HepG2 (cell line): ENCODE measurements around the gene BOLA3. TPM values are rescaled to one million over a fixed set of nuclear protein-coding genes. Genes with fewer than 3 reads are reported as not detected.

Experiments
- ATAC-seq: fragments of 200-7000 bp; cut with Tn5 transposase; 3 replicates; pipeline ENCODE4 v1.9.1; 2020; ENCODE audit warnings: mild to moderate bottlenecking, moderate library complexity
- BruUV-seq: library from RNA; stranded (reverse); fragments of 400-500 nt; replicated peaks from 2 replicates; lab custom pipeline; 2021; lab: Mats Ljungman, UMichigan
- CTCF ChIA-PET: fragments of 300-600 bp; formaldehyde crosslinking; extraction: SDS; loops from one replicate; lab custom pipeline; 2021; ENCODE audit warnings: low total read pairs, inconsistent platforms, low intra/inter-chr PET ratio; lab: Yijun Ruan, JAX
- POLR2A ChIA-PET: fragments of 350-600 bp; sonication (Branson Sonifier 250); formaldehyde crosslinking; loops from one replicate; lab custom pipeline; 2020; ENCODE audit warnings: antibody characterized with exemption, inconsistent platforms; lab: Yijun Ruan, JAX
- DNase-seq: peaks from one replicate; pipeline ENCODE4 v3.0.0-alpha.2; 2015; ENCODE audit warnings: low spot score
- FAIRE-seq: peaks from 3 replicates; lab custom pipeline; 2011; peaks lifted over from hg19 to GRCh38; lab: Jason Lieb, UNC
- H2AFZ ChIP-seq: one replicate; pipeline ENCODE4 v1.6.1; 2011; ENCODE audit warnings: low read length, inconsistent platforms
- H3K27ac ChIP-seq: fragments of 300-600 bp; 3 replicates; pipeline ENCODE4 v1.8.0; 2011; ENCODE audit warnings: mixed run types, mild to moderate bottlenecking, mixed read lengths, low read length, inconsistent platforms; ENCODE audit not compliant: insufficient read depth; ENCODE audit errors: extremely low read length
- H3K27me3 ChIP-seq, 2 experiments: fragments of 200-600 bp in 1 of 2; 2 replicates in 1 of 2; 3 replicates in 1 of 2; pipeline versions ENCODE4 v1.6.0 to v1.8.0; 2011; ENCODE audit warnings: low read length in 2 of 2, mild to moderate bottlenecking in 2 of 2, moderate library complexity in 2 of 2, inconsistent platforms in 1 of 2; ENCODE audit not compliant: insufficient read depth in 2 of 2, control insufficient read depth in 1 of 2
- H3K36me3 ChIP-seq, 2 experiments: fragments of 200-600 bp in 1 of 2; replicated peaks in 1 of 2; 2 replicates in 1 of 2; 3 replicates in 1 of 2; pipeline versions ENCODE4 v1.5.1 to v1.8.0; 2011; ENCODE audit warnings: low read length in 2 of 2, inconsistent platforms in 1 of 2; ENCODE audit not compliant: insufficient read depth in 2 of 2, control insufficient read depth in 1 of 2
- H3K4me1 ChIP-seq: 2 replicates; pipeline ENCODE4 v1.5.1; 2012; ENCODE audit warnings: low read length, inconsistent platforms; ENCODE audit not compliant: insufficient read depth
- H3K4me2 ChIP-seq: 2 replicates; pipeline ENCODE4 v1.6.0; 2011; ENCODE audit warnings: low read depth, low read length, inconsistent platforms
- H3K4me3 ChIP-seq, 3 experiments: fragments of 200-600 bp in 1 of 3; sonication (generic), shearing (Covaris generic) in 1 of 3; replicated peaks in 1 of 3; 2 replicates each; pipeline ENCODE4 v1.5.1; 2011 to 2016; ENCODE audit warnings: low read length in 3 of 3, inconsistent platforms in 2 of 3, low read depth in 2 of 3, mild to moderate bottlenecking in 2 of 3, control low read depth in 1 of 3, mixed read lengths in 1 of 3; ENCODE audit not compliant: insufficient read depth in 1 of 3
- H3K79me2 ChIP-seq: one replicate; pipeline ENCODE4 v1.6.1; 2011; ENCODE audit warnings: low read length, inconsistent platforms; ENCODE audit not compliant: insufficient read depth
- H3K9ac ChIP-seq: 2 replicates; pipeline ENCODE4 v1.6.0; 2011; ENCODE audit warnings: mild to moderate bottlenecking, low read depth, low read length, inconsistent platforms; ENCODE audit not compliant: insufficient read depth
- H3K9me3 ChIP-seq: 2 replicates; pipeline ENCODE4 v1.5.1; 2012; ENCODE audit warnings: mild to moderate bottlenecking, low read length
- H4K20me1 ChIP-seq: 2 replicates; pipeline ENCODE4 v1.6.0; 2011; ENCODE audit warnings: inconsistent platforms, mild to moderate bottlenecking, low read length, moderate library complexity; ENCODE audit not compliant: insufficient read depth
- RAD51 ChIP-seq: fragments of 450-650 bp; IDR thresholded peaks from 2 replicates; pipeline ENCODE4 v1.6.1; 2016; ENCODE audit warnings: borderline replicate concordance
- TFDP1 ChIP-seq: IDR thresholded peaks from 2 replicates; pipeline ENCODE4 v1.6.1; 2016; ENCODE audit warnings: missing compliant biosample characterization, missing genetic modification reagents, borderline replicate concordance
- whole genome bisulfite sequencing: methylation state at CpG from one replicate; pipeline ENCODE4 v1.1.6; 2017; ENCODE audit warnings: low lambda C conversion rate; 5-methylcytosine and 5-hydroxymethylcytosine counted together
- in situ Hi-C: cut with HindIII; loops from 2 replicates; pipeline ENCODE4 v1.10.0; 2017; ENCODE audit warnings: low pct_unique_long_range_greater_than_20kb; ENCODE audit not compliant: extremely low pct_ligation_motif_present
- intact Hi-C: fragments of 100-400 bp; cut with micrococcal nuclease; formaldehyde crosslinking; loops from one replicate; pipeline ENCODE4 v1.10.0; 2022; ENCODE audit not compliant: unreplicated experiment
- polyA plus RNA-seq, 8 experiments: library from polyadenylated mRNA; depleted of rRNA in 3 of 8; stranded (reverse) in 7 of 8; unstranded in 1 of 8; fragments of >200 nt; fragmentation: Illumina TruSeq in 4 of 8; extraction: Trizol in 4 of 8; gene quantifications; 2 replicates each; pipeline versions ENCODE4 v1.2.1 to v1.2.3, GENCODE V29; 2011 to 2016; ENCODE audit warnings: low read depth in 4 of 8, missing spikeins in 1 of 8, mixed read lengths in 1 of 8; ENCODE audit not compliant: insufficient read depth in 1 of 8
- total RNA-seq, 5 experiments: library from RNA; depleted of rRNA; stranded (reverse); fragments of >200 nt; fragmentation: Illumina TruSeq; extraction: Trizol; gene quantifications; 2 replicates each; pipeline ENCODE4 v1.2.3, GENCODE V29; 2016; ENCODE audit warnings: low read depth in 1 of 5
- TF ChIP-seq, protein P1 (sequence below), 2 experiments: sonication (generic) in 1 of 2; formaldehyde crosslinking in 1 of 2; IDR thresholded peaks; 2 replicates each; pipeline versions ENCODE4 v1.5.1 to v1.6.1; 2011 to 2020; ENCODE audit warnings: borderline replicate concordance in 1 of 2, low read depth in 1 of 2, low read length in 1 of 2, mild to moderate bottlenecking in 1 of 2, missing genetic modification reagents in 1 of 2, moderate library complexity in 1 of 2

BOLA3 gene
- total and polyA plus RNA-seq, 2 of the 13 experiments (the other 11 are each of a cell fraction or from before 2014, with no cell fraction given) = 89.7 to 170 TPM

GRCh38 chr2:74197049-74197448 lies 49.3 kb upstream of the BOLA3 start:
- Histone ChIP-seq H3K27me3 (no peaks in the 10 kb centered on the region; a peak in 1 of 5 replicates), H3K36me3 (no peaks in the 10 kb centered on the region; a peak in 1 of 5 replicates), H3K9ac (no peak overlapping the region), H3K27ac (no peak overlapping the region), H3K4me3 (no peak overlapping the region), H3K79me2 (peaks cover 29% of the 10 kb centered on the region), H3K4me2 (peak overlapping the region; percentile 5; the same call in 1 of the 2 replicates), H3K4me1 (peaks cover 67% of the 10 kb centered on the region), H3K9me3 (no peaks in the 10 kb centered on the region), H2AFZ (no peak overlapping the region), H4K20me1 (peaks cover 29% of the 10 kb centered on the region)
- no TSS peak for BruUV-seq
- ATAC-seq (no peak), DNase-seq (no peak), FAIRE-seq (no peak)
- TF ChIP-seq RAD51 = peak; percentile 81; the same call in 1 of the 2 replicates
- TF ChIP-seq, protein P1, sequence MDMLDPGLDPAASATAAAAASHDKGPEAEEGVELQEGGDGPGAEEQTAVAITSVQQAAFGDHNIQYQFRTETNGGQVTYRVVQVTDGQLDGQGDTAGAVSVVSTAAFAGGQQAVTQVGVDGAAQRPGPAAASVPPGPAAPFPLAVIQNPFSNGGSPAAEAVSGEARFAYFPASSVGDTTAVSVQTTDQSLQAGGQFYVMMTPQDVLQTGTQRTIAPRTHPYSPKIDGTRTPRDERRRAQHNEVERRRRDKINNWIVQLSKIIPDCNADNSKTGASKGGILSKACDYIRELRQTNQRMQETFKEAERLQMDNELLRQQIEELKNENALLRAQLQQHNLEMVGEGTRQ (IDR thresholded peaks at IDR 0.05; ENCODE audit: low read depth, low read length) = peak; percentile 53
- TF ChIP-seq, protein P1 (CRISPR knock-in tag; IDR thresholded peaks at IDR 0.05; ENCODE audit: borderline replicate concordance) = no peak; the same call in 1 of the 2 replicates
- no peak for TF ChIP-seq TFDP1 (CRISPR knock-in tag)
- intact Hi-C loops = loop anchor here (5.0 kb wide), 1 partner anchor 50 kb away; the partner anchor contains the start of gene BOLA3
- POLR2A ChIA-PET = interaction anchor here (2.5 to 5.6 kb wide), 3 partner anchors 11 to 20 kb away, joined by 11 to 53 read pairs (median 12); partner anchors contain the start of gene MOB1A
- in situ Hi-C loops = no loop called here
- CTCF ChIA-PET = no interaction called here
- 28% methylated on average over 4 of the region's 4 CpGs for WGBS
